GM19238 (cell line): ENCODE results near the gene FHAD1.
"Not testable (repeated sequence)": the region's sequence is repeated elsewhere in the genome, so short reads cannot be mapped to it uniquely, and the experiment has no call there.

Source experiments
- DNase-seq: peaks from one replicate; pipeline ENCODE4 v3.0.0; 2011; ENCODE audit warnings: low spot score; ENCODE audit not compliant: insufficient read length

Gene FHAD1

GRCh38 chr1:15432324-15432723 is 185.3 kb downstream of the FHAD1 start:
- DNase-seq, result no peak

- no peak for DNase-seq
These were observed 186.4 kb downstream of the FHAD1 start for GRCh38 chr1:15433471-15433870.

- DNase-seq, result not testable (repeated sequence)
These were observed 187.7 kb downstream of the FHAD1 start for GRCh38 chr1:15434739-15435138.

- no peak for DNase-seq
These were observed 188.4 kb downstream of the FHAD1 start for GRCh38 chr1:15435239-15436077.

- no peak for DNase-seq
These were observed 189.9 kb downstream of the FHAD1 start for GRCh38 chr1:15436881-15437442.

GRCh38 chr1:15439325-15439724 is 192.3 kb downstream of the FHAD1 start:
- no peak for DNase-seq

GRCh38 chr1:15440357-15440756 is 193.3 kb downstream of the FHAD1 start:
- no peak for DNase-seq

GRCh38 chr1:15441247-15441646 is 194.2 kb downstream of the FHAD1 start:
- DNase-seq, result no peak

- no peak for DNase-seq
These were observed 195.1 kb downstream of the FHAD1 start for GRCh38 chr1:15442119-15442518.

- DNase-seq, result no peak
These were observed 195.7 kb downstream of the FHAD1 start for GRCh38 chr1:15442759-15443158.

GRCh38 chr1:15443281-15443680 is 196.3 kb downstream of the FHAD1 start:
- no peak for DNase-seq

- DNase-seq, result no peak
These were observed 197.7 kb downstream of the FHAD1 start for GRCh38 chr1:15444468-15445389.

GRCh38 chr1:15445390-15446122 is 198.5 kb downstream of the FHAD1 start:
- DNase-seq, result no peak

GRCh38 chr1:15446212-15446611 is 199.2 kb downstream of the FHAD1 start:
- no peak for DNase-seq
